Common myeloid progenitor, CD34-positive (primary cell): ENCODE measurements around the gene VCAN.
"Not testable (repeated sequence)": the region's sequence is repeated elsewhere in the genome, so short reads cannot be mapped to it uniquely, and the experiment has no call there.

Experiments
- CTCF ChIA-PET: fragments of 350-600 bp; sonication (Branson Sonifier 250); formaldehyde crosslinking; loops from one replicate; lab custom pipeline; 2021; ENCODE audit warnings: antibody characterized with exemption; lab: Charles Lee
- POLR2A ChIA-PET: fragments of 350-600 bp; sonication (Branson Sonifier 250); formaldehyde crosslinking; loops from one replicate; lab custom pipeline; 2021; ENCODE audit warnings: antibody characterized with exemption; lab: Charles Lee
- DNase-seq, 3 donors: peaks; one replicate each; pipeline versions ENCODE4 v3.0.0 to v3.0.0-alpha.2; 2013
- H3K27ac ChIP-seq, 2 experiments: 1 replicate in 1 of 2; 2 replicates in 1 of 2; pipeline ENCODE4 v1.7.0; 2013; ENCODE audit warnings: inconsistent platforms in 2 of 2, low read length in 2 of 2, mild to moderate bottlenecking in 2 of 2, low read depth in 1 of 2, moderate library complexity in 1 of 2; ENCODE audit not compliant: severe bottlenecking in 2 of 2, insufficient read depth in 1 of 2, poor library complexity in 1 of 2
- H3K27me3 ChIP-seq, 5 experiments: replicated peaks in 2 of 5; 1 replicate in 3 of 5; 2 replicates in 2 of 5; pipeline versions ENCODE4 v1.6.1 to v1.7.0; 2013; ENCODE audit warnings: low read length in 4 of 5, mild to moderate bottlenecking in 2 of 5, moderate library complexity in 2 of 5, inconsistent platforms in 1 of 5; ENCODE audit not compliant: insufficient read depth in 5 of 5, control insufficient read depth in 4 of 5
- H3K36me3 ChIP-seq, 4 experiments: 1 replicate in 2 of 4; 2 replicates in 2 of 4; pipeline versions ENCODE4 v1.6.1 to v1.7.0; 2013; ENCODE audit warnings: low read length in 3 of 4, control low read depth in 1 of 4, mild to moderate bottlenecking in 1 of 4; ENCODE audit not compliant: control insufficient read depth in 4 of 4, insufficient read depth in 4 of 4
- H3K4me1 ChIP-seq, 4 experiments: 1 replicate in 3 of 4; 2 replicates in 1 of 4; pipeline versions ENCODE4 v1.6.1 to v1.7.1; 2013; ENCODE audit warnings: low read length in 3 of 4, mild to moderate bottlenecking in 3 of 4, control low read depth in 1 of 4, inconsistent platforms in 1 of 4, moderate library complexity in 1 of 4; ENCODE audit not compliant: control insufficient read depth in 4 of 4, insufficient read depth in 4 of 4; ENCODE audit errors: control extremely low read depth in 1 of 4
- H3K4me3 ChIP-seq, 7 experiments: 1 replicate in 4 of 7; 2 replicates in 3 of 7; pipeline versions ENCODE4 v1.5.1 to v1.7.0; 2013; ENCODE audit warnings: mild to moderate bottlenecking in 7 of 7, low read length in 6 of 7, moderate library complexity in 6 of 7, inconsistent platforms in 2 of 7, low read depth in 2 of 7, control low read depth in 1 of 7; ENCODE audit not compliant: insufficient read depth in 4 of 7, control insufficient read depth in 1 of 7; ENCODE audit errors: extremely low read depth in 1 of 7
- H3K9me3 ChIP-seq, 5 experiments: 1 replicate in 4 of 5; 2 replicates in 1 of 5; pipeline versions ENCODE4 v1.6.1 to v1.7.1; 2013; ENCODE audit warnings: low read length in 4 of 5, mild to moderate bottlenecking in 2 of 5, inconsistent platforms in 1 of 5, low read depth in 1 of 5, moderate library complexity in 1 of 5; ENCODE audit not compliant: control insufficient read depth in 4 of 5, insufficient read depth in 2 of 5; ENCODE audit errors: control extremely low read depth in 1 of 5
- WGBS: methylation state at CpG from one replicate; pipeline ENCODE4 v1.1.5; 2013; ENCODE audit not compliant: insufficient coverage; 5-methylcytosine and 5-hydroxymethylcytosine counted together

Gene VCAN

DNA sequence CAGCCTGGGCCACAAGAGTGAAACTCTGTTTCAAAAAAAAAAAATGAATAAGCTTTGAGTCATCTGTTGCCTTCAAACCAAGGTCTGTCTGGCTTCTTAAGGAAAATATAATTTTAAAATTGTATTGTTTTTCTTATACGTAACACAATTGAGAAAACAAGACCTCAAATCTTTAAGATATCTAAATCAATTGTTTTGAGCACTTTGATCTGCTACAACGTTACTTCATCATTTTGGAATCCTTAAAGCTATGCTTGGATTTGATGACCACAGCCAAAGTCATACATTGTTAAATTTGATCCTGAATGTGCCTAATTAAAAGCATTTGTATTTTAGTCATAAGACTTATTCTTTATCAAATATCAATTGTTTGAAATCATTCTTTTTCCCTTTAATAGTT, 37.7 kb upstream of the VCAN start:
- H3K27ac ChIP-seq, result no peak overlapping the region
- 100% methylated on average over 1 of the region's 2 CpGs for WGBS
- no peaks in the 10 kb centered on the region for H3K9me3 ChIP-seq
- POLR2A ChIA-PET, result no interaction called here
- no peak overlapping the region for H3K4me3 ChIP-seq
- H3K27me3 ChIP-seq, result no peaks in the 10 kb centered on the region
- H3K4me1 ChIP-seq, result no peaks in the 10 kb centered on the region
- DNase-seq, result no peak
- H3K36me3 ChIP-seq, result no peaks in the 10 kb centered on the region
- CTCF ChIA-PET, result interaction anchor here (0.6 kb wide), 1 partner anchor 175 kb away, joined by 3 read pairs; no protein-coding TSS in a partner anchor

DNA sequence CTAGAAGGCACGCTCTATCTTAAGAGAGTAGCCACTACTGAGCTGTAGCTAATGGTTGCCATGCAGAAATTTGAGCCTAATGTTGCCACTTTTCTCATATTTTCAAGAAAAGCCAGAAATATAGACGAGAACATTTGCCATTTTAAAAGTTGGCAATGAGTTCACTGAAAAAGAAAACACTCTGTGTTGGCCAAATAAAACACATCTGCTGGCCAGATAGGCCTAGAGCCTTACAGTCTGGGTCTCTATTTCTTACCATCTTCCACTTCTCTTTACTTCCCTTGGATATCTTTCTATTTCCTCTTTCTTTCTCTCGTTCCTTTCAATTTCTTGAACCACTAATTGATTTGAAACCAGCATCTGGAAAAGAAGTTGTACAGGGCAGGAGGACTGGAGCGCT, 36.6 kb upstream of the VCAN start:
- CTCF ChIA-PET, result interaction anchor here (1.7 kb wide), 1 partner anchor 1083 kb away, joined by 3 read pairs; no protein-coding TSS in a partner anchor
- no peak overlapping the region for H3K4me3 ChIP-seq
- no peaks in the 10 kb centered on the region for H3K4me1 ChIP-seq
- no peaks in the 10 kb centered on the region for H3K9me3 ChIP-seq
- POLR2A ChIA-PET, result no interaction called here
- WGBS, result 75% methylated on average over 3 of the region's 4 CpGs
- H3K27me3 ChIP-seq, result no peaks in the 10 kb centered on the region
- no peak overlapping the region for H3K27ac ChIP-seq
- H3K36me3 ChIP-seq, result no peaks in the 10 kb centered on the region
- DNase-seq, result no peak

DNA sequence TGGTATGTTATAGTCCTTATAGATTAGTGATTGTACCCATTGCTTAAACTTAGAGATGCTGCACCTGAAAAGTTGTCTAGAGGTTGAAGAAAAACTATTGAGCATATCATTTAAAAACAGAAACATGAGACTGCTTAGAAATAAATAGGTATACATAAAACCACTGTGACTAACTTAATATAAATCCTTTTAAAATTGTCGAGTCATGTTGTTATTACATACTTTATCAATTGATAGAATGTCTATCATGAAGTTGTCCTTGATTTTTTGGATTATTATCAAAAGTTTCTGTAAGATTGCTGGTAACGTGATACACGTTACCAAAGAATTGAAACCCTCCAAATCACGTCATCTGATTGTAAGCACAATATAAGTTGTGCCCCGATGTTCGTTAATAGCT, 35.3 kb upstream of the VCAN start:
- Histone ChIP-seq H3K9me3 (no peaks in the 10 kb centered on the region), H3K27ac (no peak overlapping the region), H3K4me3 (no peak overlapping the region), H3K4me1 (peaks cover 0 to 3% (median 0%) of the 10 kb centered on the region in 4 experiments), H3K36me3 (no peaks in the 10 kb centered on the region), H3K27me3 (no peaks in the 10 kb centered on the region)
- DNase-seq, result no peak
- ChIA-PET POLR2A (no interaction called here), CTCF (no interaction called here)
- 93% methylated on average over 4 of the region's 6 CpGs for WGBS

DNA sequence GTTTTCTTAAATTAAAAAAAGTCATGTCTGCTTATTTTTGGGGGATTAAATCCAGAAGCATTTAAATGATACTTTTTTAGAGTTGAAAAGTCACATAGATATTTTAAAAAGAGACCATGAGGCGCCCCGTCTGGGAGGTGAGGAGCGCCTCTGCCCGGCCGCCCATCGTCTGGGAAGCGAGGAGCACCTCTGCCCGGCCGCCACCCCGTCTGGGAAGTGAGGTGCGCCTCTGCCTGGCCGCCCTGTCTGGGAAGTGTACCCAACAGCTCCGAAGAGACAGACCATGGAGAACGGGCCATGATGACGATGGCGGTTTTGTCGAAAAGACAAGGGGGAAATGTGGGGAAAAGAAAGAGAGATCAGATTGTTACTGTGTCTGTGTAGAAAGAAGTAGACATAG, 33.8 kb upstream of the VCAN start:
- H3K4me1 ChIP-seq, H3K4me3 ChIP-seq, DNase-seq, H3K9me3 ChIP-seq, CTCF ChIA-PET, H3K36me3 ChIP-seq, H3K27ac ChIP-seq, H3K27me3 ChIP-seq, POLR2A ChIA-PET: not testable (repeated sequence)
- 97% methylated on average over 13 of the region's 17 CpGs for WGBS

DNA sequence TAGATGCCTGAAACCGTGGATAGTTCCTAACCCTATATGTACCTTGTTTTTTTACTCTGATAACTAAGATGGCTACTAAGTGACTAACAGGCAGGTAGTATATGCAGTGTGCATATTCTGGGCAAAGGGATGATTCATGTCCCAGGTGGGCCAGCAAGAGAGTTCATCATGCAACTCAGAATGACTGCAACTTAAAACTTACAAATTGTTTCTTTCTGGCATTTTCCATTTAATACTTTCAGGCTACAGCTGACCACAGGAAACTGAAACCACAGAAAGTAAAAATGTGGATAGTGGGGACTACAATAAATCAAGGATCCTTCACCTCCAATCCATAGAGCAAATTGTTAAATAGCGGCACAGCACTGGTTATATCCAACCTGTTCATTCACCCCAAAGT, 30.7 kb upstream of the VCAN start:
- POLR2A ChIA-PET, result no interaction called here
- CTCF ChIA-PET, result no interaction called here
- Histone ChIP-seq H3K27ac (no peak overlapping the region), H3K36me3 (no peaks in the 10 kb centered on the region), H3K9me3 (no peaks in the 10 kb centered on the region), H3K4me1 (peaks cover 0 to 3% (median 0%) of the 10 kb centered on the region in 4 experiments), H3K4me3 (no peak overlapping the region), H3K27me3 (no peaks in the 10 kb centered on the region)
- DNase-seq, result no peak
- no CpG with 5 or more reads among the region's 2 CpGs for WGBS

DNA sequence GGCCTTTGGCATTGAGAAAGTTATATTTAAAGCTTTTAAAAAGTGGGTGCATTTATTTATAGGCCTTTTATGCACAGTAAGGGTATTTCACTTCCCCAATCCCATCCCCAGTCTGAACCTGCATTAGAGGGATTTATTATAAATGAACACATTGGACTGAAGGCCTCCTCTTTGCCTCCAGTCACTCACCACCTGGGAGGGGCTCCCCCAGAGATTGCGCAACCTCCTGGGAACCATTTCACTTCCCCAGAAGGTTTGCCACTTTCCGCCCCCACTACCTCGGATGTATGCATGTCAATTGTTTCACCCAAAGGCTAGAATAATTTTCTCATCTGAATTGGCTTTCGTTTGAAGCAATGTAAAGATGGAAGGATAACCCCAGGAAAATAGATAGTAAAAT, 29.8 kb upstream of the VCAN start:
- CTCF ChIA-PET, result no interaction called here

DNA sequence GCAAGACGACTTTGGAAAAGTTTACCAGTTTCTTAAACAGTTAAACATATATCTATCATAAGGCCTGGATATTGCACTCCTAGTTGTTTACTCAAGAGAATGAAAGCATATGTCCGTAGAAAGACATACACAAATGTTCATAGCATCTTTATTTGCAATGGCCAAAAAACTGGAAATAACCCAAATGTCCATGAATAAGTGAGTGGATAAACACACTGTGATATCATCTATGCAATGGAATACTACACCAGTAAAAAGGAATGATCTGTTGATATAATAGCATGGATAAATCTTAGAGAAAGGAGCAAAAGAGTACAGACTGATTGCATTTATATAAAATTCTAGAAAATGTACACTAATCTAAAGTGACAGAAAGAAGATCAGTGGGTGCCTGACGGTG, 28.0 kb upstream of the VCAN start:
- Histone ChIP-seq H3K27me3 (no peaks in the 10 kb centered on the region), H3K9me3 (no peaks in the 10 kb centered on the region), H3K36me3 (no peaks in the 10 kb centered on the region), H3K27ac (no peak overlapping the region), H3K4me3 (no peak overlapping the region), H3K4me1 (peaks cover 0 to 3% (median 0%) of the 10 kb centered on the region in 4 experiments)
- ChIA-PET CTCF (no interaction called here), POLR2A (no interaction called here)
- 100% methylated on average over 2 of the region's 3 CpGs for WGBS
- DNase-seq, result no peak

More for the DNA sequence above, 29.8 kb upstream of the VCAN start:
- no peak for DNase-seq
- Histone ChIP-seq H3K36me3 (no peaks in the 10 kb centered on the region), H3K4me3 (no peak overlapping the region), H3K27ac (no peak overlapping the region), H3K27me3 (no peaks in the 10 kb centered on the region), H3K4me1 (peaks cover 0 to 3% (median 0%) of the 10 kb centered on the region in 4 experiments), H3K9me3 (no peaks in the 10 kb centered on the region)
- POLR2A ChIA-PET, result no interaction called here
- WGBS, result 83% methylated on average over 1 of the region's 4 CpGs
